Measurements from ENCODE around the gene FLT3LG.

The FLT3LG gene

GRCh38 chr19:49435670-49436069 lies 38.3 kb upstream of the FLT3LG start:
- DNase-seq (ENCODE audit: low read depth), result no peak
- H3K4me3 ChIP-seq (ENCODE audit: low read length), result no peak overlapping the region
- TF ChIP-seq CTCF (conservative IDR thresholded peaks at IDR 0.05; ENCODE audit: low read length), result no peak

- H3K4me3 ChIP-seq (ENCODE audit: low read length), result no peak overlapping the region
- TF ChIP-seq CTCF (conservative IDR thresholded peaks at IDR 0.05; ENCODE audit: low read length), result no peak
- DNase-seq (ENCODE audit: low read depth), result no peak
These were observed 37.5 kb upstream of the FLT3LG start for GRCh38 chr19:49436381-49437017.

- no peak for TF ChIP-seq CTCF (conservative IDR thresholded peaks at IDR 0.05; ENCODE audit: low read length)
- no peak overlapping the region for H3K4me3 ChIP-seq (ENCODE audit: low read length)
- DNase-seq (ENCODE audit: low read depth), result no peak
These were observed 36.8 kb upstream of the FLT3LG start for GRCh38 chr19:49437231-49437630.

GRCh38 chr19:49438261-49438660 lies 35.8 kb upstream of the FLT3LG start:
- DNase-seq (ENCODE audit: low read depth), result no peak
- TF ChIP-seq CTCF (conservative IDR thresholded peaks at IDR 0.05; ENCODE audit: low read length), result no peak
- H3K4me3 ChIP-seq (ENCODE audit: low read length), result no peak overlapping the region

GRCh38 chr19:49439836-49440235 lies 34.2 kb upstream of the FLT3LG start:
- no peak overlapping the region for H3K4me3 ChIP-seq (ENCODE audit: low read length)
- TF ChIP-seq CTCF (conservative IDR thresholded peaks at IDR 0.05; ENCODE audit: low read length), result no peak
- DNase-seq (ENCODE audit: low read depth), result no peak

- no peak overlapping the region for H3K4me3 ChIP-seq (ENCODE audit: low read length)
These were observed 33.4 kb upstream of the FLT3LG start for GRCh38 chr19:49440439-49441209.

More at GRCh38 chr19:49440439-49441209, 33.4 kb upstream of the FLT3LG start:
- no peak for DNase-seq (ENCODE audit: low read depth)
- TF ChIP-seq CTCF (conservative IDR thresholded peaks at IDR 0.05; ENCODE audit: low read length), result no peak
